H1 (cell line): ENCODE data around the gene CCIN. TPM values are rescaled to one million over a fixed set of nuclear protein-coding genes. Genes with fewer than 3 reads are reported as not detected.

Experiments used
- CBX5 ChIP-seq: fragments of 300-800, 300-1000 bp; sonication (generic); IDR thresholded peaks from 2 replicates; pipeline ENCODE4 v1.7.1; 2016; ENCODE audit warnings: antibody characterized with exemption, low read length, low read depth
- HDAC2 ChIP-seq, 2 experiments: fragments of 300-600 bp in 1 of 2; sonication (generic) in 1 of 2; IDR thresholded peaks; 2 replicates each; pipeline ENCODE4 v1.6.1; 2011 to 2012; ENCODE audit warnings: low read depth in 2 of 2, low read length in 2 of 2, mild to moderate bottlenecking in 2 of 2, moderate library complexity in 2 of 2, borderline replicate concordance in 1 of 2, inconsistent platforms in 1 of 2
- PHF8 ChIP-seq: fragments of 200-600 bp; sonication (generic); conservative IDR thresholded peaks from 2 replicates; pipeline ENCODE4 v1.7.1; 2012; ENCODE audit warnings: low read depth, mild to moderate bottlenecking, inconsistent platforms, low read length, moderate library complexity
- RAD21 ChIP-seq, 2 experiments: IDR thresholded peaks in 1 of 2; conservative IDR thresholded peaks in 1 of 2; 2 replicates each; pipeline ENCODE4 v1.6.1; 2011; ENCODE audit warnings: low read depth in 2 of 2, low read length in 2 of 2, improper control_type of control experiment in 1 of 2, inconsistent platforms in 1 of 2, mild to moderate bottlenecking in 1 of 2, moderate library complexity in 1 of 2
- polyA plus RNA-seq, 7 experiments: library from polyadenylated mRNA; depleted of rRNA in 3 of 7; stranded (reverse) in 5 of 7; unstranded in 2 of 7; fragments of >200 nt in 5 of 7; fragments of 200-250 nt in 2 of 7; gene quantifications; 1 replicate in 5 of 7; 2 replicates in 1 of 7; 4 replicates in 1 of 7; pipeline versions ENCODE4 v1.2.1 to v1.2.3, GENCODE V29; 2011 to 2013; ENCODE audit warnings: missing spikeins in 2 of 7, mixed read lengths in 2 of 7
- total RNA-seq: library from RNA; stranded (reverse); fragmentation: NEBNext Ultra II Directional; extraction: Animal tissue kit (Norgen Biotek cat#: 25700); gene quantifications from 2 replicates; pipeline ENCODE4 v1.2.1, GENCODE V29; 2021

Gene CCIN
- total and polyA plus RNA-seq, 2 of the 8 experiments (the other 6 are each of a cell fraction or from before 2014, with no cell fraction given): 0.19 to 0.21 TPM

DNA sequence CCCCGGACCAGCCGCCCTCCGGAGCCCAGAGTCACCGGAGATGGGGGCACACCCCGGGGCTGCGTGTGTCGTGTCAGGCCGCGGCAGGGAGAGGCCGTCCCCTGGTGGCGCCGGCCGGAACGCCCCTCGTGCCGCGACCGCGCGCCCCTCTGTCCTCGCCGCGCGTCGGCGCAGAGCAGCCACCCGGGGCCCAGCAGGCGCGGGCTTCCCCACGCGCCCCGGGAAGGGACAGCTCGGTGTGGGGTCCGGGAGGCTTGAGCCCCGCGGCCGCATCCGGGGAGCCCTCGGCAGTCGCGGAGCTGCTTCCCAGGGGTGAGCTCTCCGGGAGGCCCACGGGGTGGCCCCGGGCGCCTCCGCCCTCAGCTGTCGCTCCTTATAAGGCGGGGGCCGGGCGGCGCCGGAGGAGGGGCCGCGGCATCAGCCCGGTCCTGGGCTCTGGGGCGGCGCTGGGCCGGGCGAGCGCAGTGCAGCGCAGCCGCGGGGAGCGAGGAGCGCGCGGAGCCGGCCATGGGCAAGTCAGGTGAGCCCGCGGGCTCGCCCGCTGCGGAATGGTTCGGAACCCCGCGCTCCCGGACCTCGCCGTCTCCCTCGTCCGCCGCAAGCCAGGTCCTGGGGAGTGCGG is 32.8 kb upstream of the CCIN start, which contains the start of gene GLIPR2 (continued):
- peak; percentile 58; the same call in 1 of the 2 replicates for TF ChIP-seq PHF8
- peak in 1 of 2 experiments; percentile 37; a peak in 1 of 4 replicates for TF ChIP-seq HDAC2 (IDR thresholded peaks at IDR 0.05; ENCODE audit: borderline replicate concordance in 1 of 2, low read depth in 2 of 2, low read length in 2 of 2)
- TF ChIP-seq CBX5: no peak
- TF ChIP-seq RAD21 (IDR thresholded peaks at IDR 0.05 in 1 of 2, conservative IDR thresholded peaks at IDR 0.05 in 1 of 2; ENCODE audit: low read depth in 2 of 2, low read length in 2 of 2): peak in 1 of 2 experiments; percentile 18; a peak in 1 of 4 replicates
